Karpas-422 (cell line): Measurements from ENCODE around the gene NAPA. TPM values are rescaled to one million over a fixed set of nuclear protein-coding genes. Genes with fewer than 3 reads are reported as not detected.

ENCODE experiments used
- DNase-seq: peaks from one replicate; pipeline ENCODE4 v3.0.0-alpha.2; 2015
- H2AFZ ChIP-seq: fragments of 200-600 bp; sonication (generic); 2 replicates; pipeline ENCODE4 v1.6.1; 2014; ENCODE audit warnings: antibody characterized with exemption, low read length, mixed read lengths
- H3K27ac ChIP-seq: fragments of 200-600 bp; sonication (generic); 2 replicates; pipeline ENCODE4 v1.5.1; 2014; ENCODE audit warnings: mild to moderate bottlenecking, low read length, moderate library complexity
- H3K27me3 ChIP-seq: fragments of 200-600 bp; sonication (generic); 2 replicates; pipeline ENCODE4 v1.6.1; 2014; ENCODE audit warnings: low read length, mixed read lengths
- H3K36me3 ChIP-seq: fragments of 200-600 bp; sonication (generic); 2 replicates; pipeline ENCODE4 v1.6.1; 2014; ENCODE audit warnings: low read length, mixed read lengths; ENCODE audit not compliant: insufficient read depth
- H3K4me1 ChIP-seq: fragments of 200-600 bp; sonication (generic); 2 replicates; pipeline ENCODE4 v1.6.1; 2014; ENCODE audit warnings: mild to moderate bottlenecking, low read length, mixed read lengths
- H3K4me2 ChIP-seq: fragments of 200-600 bp; sonication (generic); 2 replicates; pipeline ENCODE4 v1.6.1; 2014; ENCODE audit warnings: low read length, low read depth, mild to moderate bottlenecking; ENCODE audit not compliant: poor library complexity, severe bottlenecking
- H3K4me3 ChIP-seq: fragments of 200-600 bp; sonication (generic); 2 replicates; pipeline ENCODE4 v1.5.1; 2014; ENCODE audit warnings: mild to moderate bottlenecking, antibody characterized with exemption, low read length, mixed read lengths
- H3K79me2 ChIP-seq: fragments of 200-600 bp; sonication (generic); 2 replicates; pipeline ENCODE4 v1.6.1; 2014; ENCODE audit warnings: mild to moderate bottlenecking, low read length, mixed read lengths
- H3K9ac ChIP-seq: fragments of 200-600 bp; sonication (generic); 2 replicates; pipeline ENCODE4 v1.6.0; 2014; ENCODE audit warnings: low read length
- H3K9me2 ChIP-seq: fragments of 200-600 bp; sonication (generic), shearing (Covaris generic); replicated peaks from 2 replicates; pipeline ENCODE4 v1.6.0; 2014; ENCODE audit warnings: mild to moderate bottlenecking, low read length, moderate library complexity; ENCODE audit not compliant: insufficient read depth
- H3K9me3 ChIP-seq: fragments of 300-700, 200-600 bp; sonication (generic); 2 replicates; pipeline ENCODE4 v1.6.1; 2014; ENCODE audit warnings: low read length, mixed read lengths
- H4K20me1 ChIP-seq: fragments of 200-600 bp; sonication (generic); 2 replicates; pipeline ENCODE4 v1.6.1; 2014; ENCODE audit warnings: mild to moderate bottlenecking, antibody characterized with exemption, low read length, low read depth; ENCODE audit not compliant: insufficient read depth
- total RNA-seq: library from RNA; depleted of rRNA; stranded (reverse); fragments of >200 nt; shearing (Covaris generic); gene quantifications from 2 replicates; pipeline ENCODE4 v1.2.3, GENCODE V29; 2014; ENCODE audit warnings: low replicate concordance

Gene NAPA
- total RNA-seq, 1 experiment from 2014 or later: 60.8 TPM

GRCh38 chr19:47470447-47471195 lies 44.2 kb downstream of the NAPA start:
- no peak overlapping the region for H2AFZ ChIP-seq
- H3K4me2 ChIP-seq: no peak overlapping the region
- H4K20me1 ChIP-seq: no peaks in the 10 kb centered on the region
- no peak overlapping the region for H3K9ac ChIP-seq
- no peaks in the 10 kb centered on the region for H3K4me1 ChIP-seq
- no peaks in the 10 kb centered on the region for H3K79me2 ChIP-seq
- no peaks in the 10 kb centered on the region for H3K36me3 ChIP-seq
- no peak overlapping the region for H3K4me3 ChIP-seq
- H3K9me3 ChIP-seq: no peaks in the 10 kb centered on the region
- no peaks in the 10 kb centered on the region for H3K9me2 ChIP-seq
- H3K27me3 ChIP-seq: no peaks in the 10 kb centered on the region
- H3K27ac ChIP-seq: no peak overlapping the region
- no peak for DNase-seq

GRCh38 chr19:47469719-47470118 lies 45.1 kb downstream of the NAPA start:
- no peak for DNase-seq
- Histone ChIP-seq H3K36me3 (no peaks in the 10 kb centered on the region), H3K9ac (no peak overlapping the region), H3K27ac (no peak overlapping the region), H3K9me2 (no peaks in the 10 kb centered on the region), H3K4me3 (no peak overlapping the region), H3K4me2 (no peak overlapping the region), H4K20me1 (no peaks in the 10 kb centered on the region), H3K27me3 (no peaks in the 10 kb centered on the region), H3K4me1 (peaks cover 4% of the 10 kb centered on the region), H3K79me2 (no peaks in the 10 kb centered on the region), H3K9me3 (no peaks in the 10 kb centered on the region), H2AFZ (no peak overlapping the region)

GRCh38 chr19:47469363-47469700 lies 45.5 kb downstream of the NAPA start:
- Histone ChIP-seq H4K20me1 (no peaks in the 10 kb centered on the region), H3K4me1 (peaks cover 8% of the 10 kb centered on the region), H3K36me3 (no peaks in the 10 kb centered on the region), H3K27ac (no peak overlapping the region), H3K27me3 (no peaks in the 10 kb centered on the region), H3K9ac (no peak overlapping the region), H3K9me3 (no peaks in the 10 kb centered on the region), H3K9me2 (no peaks in the 10 kb centered on the region), H3K79me2 (no peaks in the 10 kb centered on the region), H2AFZ (no peak overlapping the region), H3K4me2 (no peak overlapping the region), H3K4me3 (no peak overlapping the region)
- no peak for DNase-seq

GRCh38 chr19:47467914-47468313 lies 46.9 kb downstream of the NAPA start:
- Histone ChIP-seq H2AFZ (no peak overlapping the region), H3K9me3 (no peaks in the 10 kb centered on the region), H3K36me3 (no peaks in the 10 kb centered on the region), H3K4me3 (no peak overlapping the region), H3K79me2 (no peaks in the 10 kb centered on the region), H3K9ac (no peak overlapping the region), H3K4me2 (no peak overlapping the region), H3K27me3 (no peaks in the 10 kb centered on the region), H3K4me1 (peaks cover 9% of the 10 kb centered on the region), H4K20me1 (no peaks in the 10 kb centered on the region), H3K9me2 (no peaks in the 10 kb centered on the region), H3K27ac (no peak overlapping the region)
- peak; percentile 7 for DNase-seq

- Histone ChIP-seq H3K9me3 (no peaks in the 10 kb centered on the region), H2AFZ (no peak overlapping the region), H3K9me2 (no peaks in the 10 kb centered on the region), H3K4me1 (peaks cover 9% of the 10 kb centered on the region), H3K4me3 (no peak overlapping the region), H3K27me3 (no peaks in the 10 kb centered on the region), H3K79me2 (no peaks in the 10 kb centered on the region), H3K9ac (no peak overlapping the region), H4K20me1 (no peaks in the 10 kb centered on the region), H3K4me2 (no peak overlapping the region), H3K36me3 (no peaks in the 10 kb centered on the region), H3K27ac (no peak overlapping the region)
- DNase-seq: no peak
Observed at GRCh38 chr19:47465957-47466356, 48.9 kb downstream of the NAPA start.

- Histone ChIP-seq H2AFZ (no peak overlapping the region), H4K20me1 (no peaks in the 10 kb centered on the region), H3K27me3 (no peaks in the 10 kb centered on the region), H3K9ac (no peak overlapping the region), H3K36me3 (no peaks in the 10 kb centered on the region), H3K79me2 (no peaks in the 10 kb centered on the region), H3K4me3 (no peak overlapping the region), H3K4me1 (peaks cover 9% of the 10 kb centered on the region), H3K27ac (no peak overlapping the region), H3K4me2 (peak overlapping the region; percentile 8), H3K9me3 (no peaks in the 10 kb centered on the region), H3K9me2 (no peaks in the 10 kb centered on the region)
- peak; percentile 58 for DNase-seq
Observed at GRCh38 chr19:47464675-47465419, 50.0 kb downstream of the NAPA start.

GRCh38 chr19:47461876-47462275 lies 53.0 kb downstream of the NAPA start:
- Histone ChIP-seq H3K4me3 (no peak overlapping the region), H3K27ac (no peak overlapping the region), H3K9ac (no peak overlapping the region), H2AFZ (no peak overlapping the region), H4K20me1 (no peaks in the 10 kb centered on the region), H3K27me3 (no peaks in the 10 kb centered on the region), H3K9me2 (no peaks in the 10 kb centered on the region), H3K79me2 (no peaks in the 10 kb centered on the region), H3K4me1 (peaks cover 9% of the 10 kb centered on the region), H3K36me3 (no peaks in the 10 kb centered on the region), H3K4me2 (no peak overlapping the region), H3K9me3 (no peaks in the 10 kb centered on the region)
- DNase-seq: no peak

GRCh38 chr19:47459477-47459876 lies 55.4 kb downstream of the NAPA start:
- no peak for DNase-seq
- Histone ChIP-seq H3K36me3 (no peaks in the 10 kb centered on the region), H3K4me2 (no peak overlapping the region), H3K27ac (no peak overlapping the region), H3K27me3 (no peaks in the 10 kb centered on the region), H3K9me2 (no peaks in the 10 kb centered on the region), H3K4me3 (no peak overlapping the region), H2AFZ (no peak overlapping the region), H3K79me2 (no peaks in the 10 kb centered on the region), H3K4me1 (peaks cover 2% of the 10 kb centered on the region), H3K9ac (no peak overlapping the region), H4K20me1 (no peaks in the 10 kb centered on the region), H3K9me3 (no peaks in the 10 kb centered on the region)
